ENCODE data around the gene MESD.
A peak's percentile ranks its signal among the peaks of the same experiment; 100 is the strongest.
"Not testable (repeated sequence)": the region's sequence is repeated elsewhere in the genome, so short reads cannot be mapped to it uniquely, and the experiment has no call there.

MESD gene

DNA sequence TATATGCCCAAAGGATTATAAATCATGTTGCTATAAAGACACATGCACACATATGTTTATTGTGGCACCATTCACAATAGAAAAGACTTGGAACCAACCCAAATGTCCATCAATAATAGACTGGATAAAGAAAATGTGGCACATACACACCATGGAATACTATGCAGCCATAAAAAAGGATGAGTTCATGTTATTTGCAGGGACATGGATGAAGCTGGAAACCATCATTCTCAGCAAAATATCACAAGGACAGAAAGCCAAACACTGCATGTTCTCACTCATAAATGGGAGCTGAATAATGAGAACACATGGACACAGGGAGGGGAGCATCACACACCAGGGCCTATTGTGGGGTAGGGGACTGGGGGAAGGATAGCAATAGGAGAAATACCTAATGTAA lies 24.2 kb downstream of the MESD start:
- DNase-seq (ENCODE audit: low read depth) = not testable (repeated sequence)

DNA sequence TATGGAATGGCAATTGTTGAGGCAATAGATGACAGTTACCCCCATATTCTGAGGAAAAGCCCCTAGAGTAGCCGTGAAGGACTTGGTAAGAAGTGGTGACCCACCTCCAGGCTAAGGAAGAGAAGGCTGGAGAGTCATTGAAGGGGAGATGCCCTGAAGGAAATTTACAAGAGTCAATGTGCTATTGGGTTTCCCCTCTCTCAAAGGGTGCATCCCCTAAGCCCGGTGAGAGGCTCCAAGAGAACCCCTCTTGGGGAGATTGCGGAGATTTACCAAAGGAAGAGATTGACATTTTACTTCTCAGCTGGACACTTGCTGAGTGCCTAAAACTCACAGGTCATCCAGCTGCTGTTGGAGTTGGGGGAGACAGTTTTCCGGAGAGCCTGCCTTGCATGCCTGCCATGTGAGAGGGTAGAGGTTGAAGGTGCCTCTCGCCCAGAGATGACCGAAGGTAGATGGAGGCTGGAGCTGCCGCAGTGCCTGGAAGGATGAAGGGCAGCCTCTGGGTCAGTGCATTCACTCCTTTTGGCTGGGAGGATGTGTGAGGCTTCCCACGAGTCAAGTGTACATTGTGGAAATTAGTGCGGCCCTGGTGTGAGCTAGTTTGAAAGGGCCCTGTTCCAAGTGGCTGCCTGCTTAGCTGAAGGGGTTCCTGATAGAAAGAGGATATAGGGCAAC lies 30.7 kb downstream of the MESD start:
- DNase-seq (ENCODE audit: low read depth) = no peak

- no peak for DNase-seq (ENCODE audit: low read depth)
These were observed 31.6 kb downstream of the MESD start for GRCh38 chr15:80957976-80958375.

DNA sequence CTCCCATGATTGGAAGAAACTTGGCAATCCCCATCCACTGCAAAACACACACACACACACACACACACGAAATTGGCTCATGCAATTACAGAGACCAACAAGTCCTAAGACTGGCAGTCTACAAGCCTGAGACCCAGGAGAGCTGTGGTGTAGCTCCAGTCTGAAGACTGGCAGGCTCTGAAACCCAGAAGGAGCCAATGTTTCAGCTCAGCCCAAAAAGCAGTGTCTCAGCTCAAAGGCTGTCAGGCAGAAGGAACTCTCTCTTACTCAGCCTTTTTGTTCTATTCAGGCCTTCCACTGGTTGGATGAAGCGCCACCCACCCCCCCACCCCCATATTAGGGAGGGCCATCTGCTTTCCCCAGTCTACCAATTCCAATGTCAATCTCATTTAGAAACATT lies 32.1 kb downstream of the MESD start:
- no peak for DNase-seq (ENCODE audit: low read depth)

GRCh38 chr15:80955571-80956452 lies 33.8 kb downstream of the MESD start:
- DNase-seq (ENCODE audit: low read depth) = peak; percentile 94

- DNase-seq (ENCODE audit: low read depth) = peak; percentile 40
These were observed 35.5 kb downstream of the MESD start for GRCh38 chr15:80953953-80954778.

- peak; percentile 58 for DNase-seq (ENCODE audit: low read depth)
These were observed 36.3 kb downstream of the MESD start for GRCh38 chr15:80953001-80953952.

DNA sequence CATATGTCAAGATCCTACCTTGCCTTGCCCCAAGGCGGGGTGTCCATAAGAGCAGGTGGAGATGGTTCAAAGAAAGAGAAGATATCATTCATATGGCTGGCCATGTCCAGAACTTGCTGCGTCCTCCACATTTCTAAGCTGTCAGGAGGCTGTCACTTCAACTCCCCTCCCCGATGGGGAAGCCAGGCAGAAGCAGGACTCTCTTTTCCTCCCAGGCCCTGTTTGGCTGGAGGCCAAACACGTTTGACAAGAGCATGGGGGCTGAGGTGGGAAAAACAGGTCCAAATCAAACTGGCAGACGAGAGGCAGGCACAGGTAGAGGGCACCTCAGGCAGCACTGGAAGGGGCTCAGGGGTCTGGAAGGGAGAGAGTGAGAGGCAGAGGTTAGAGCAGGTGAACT lies 37.7 kb downstream of the MESD start:
- DNase-seq (ENCODE audit: low read depth) = no peak

GRCh38 chr15:80950291-80951078 lies 39.1 kb downstream of the MESD start:
- no peak for DNase-seq (ENCODE audit: low read depth)

DNA sequence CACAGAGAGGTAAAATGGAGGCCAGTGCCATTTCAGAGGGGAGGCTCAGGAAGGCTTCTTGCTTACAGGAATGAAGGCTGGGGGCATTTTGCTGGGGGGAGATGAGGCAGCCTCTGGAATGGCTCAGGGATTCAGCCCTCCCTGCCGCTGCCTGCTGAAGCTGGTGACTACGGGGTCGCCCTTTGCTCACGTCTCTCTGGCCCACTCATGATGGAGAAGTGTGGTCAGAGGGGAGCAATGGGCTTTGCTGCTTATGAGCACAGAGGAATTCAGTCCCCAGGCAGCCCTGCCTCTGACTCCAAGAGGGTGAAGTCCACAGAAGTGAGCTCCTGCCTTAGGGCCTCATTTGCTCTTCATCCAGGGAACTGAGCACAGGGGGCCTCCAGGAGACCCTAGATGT lies 39.9 kb downstream of the MESD start:
- DNase-seq (ENCODE audit: low read depth) = no peak

DNA sequence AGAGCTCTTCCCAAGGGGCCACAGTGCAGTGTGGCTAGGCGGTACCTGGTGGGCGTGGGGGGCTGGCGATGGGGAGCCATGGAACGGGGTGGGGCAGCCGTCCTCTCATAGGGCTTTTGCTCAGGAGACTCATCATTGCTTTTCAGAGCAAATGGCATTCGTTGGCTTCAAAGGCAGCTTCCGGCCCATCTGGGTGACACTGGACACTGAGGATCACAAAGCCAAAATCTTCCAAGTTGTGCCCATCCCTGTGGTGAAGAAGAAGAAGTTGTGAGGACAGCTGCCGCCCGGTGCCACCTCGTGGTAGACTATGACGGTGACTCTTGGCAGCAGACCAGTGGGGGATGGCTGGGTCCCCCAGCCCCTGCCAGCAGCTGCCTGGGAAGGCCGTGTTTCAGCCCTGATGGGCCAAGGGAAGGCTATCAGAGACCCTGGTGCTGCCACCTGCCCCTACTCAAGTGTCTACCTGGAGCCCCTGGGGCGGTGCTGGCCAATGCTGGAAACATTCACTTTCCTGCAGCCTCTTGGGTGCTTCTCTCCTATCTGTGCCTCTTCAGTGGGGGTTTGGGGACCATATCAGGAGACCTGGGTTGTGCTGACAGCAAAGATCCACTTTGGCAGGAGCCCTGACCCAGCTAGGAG lies 40.8 kb downstream of the MESD start:
- no peak for DNase-seq (ENCODE audit: low read depth)

GRCh38 chr15:80946576-80946975 lies 43.0 kb downstream of the MESD start:
- DNase-seq (ENCODE audit: low read depth) = no peak

GRCh38 chr15:80945605-80946004 lies 44.0 kb downstream of the MESD start:
- no peak for DNase-seq (ENCODE audit: low read depth)

- DNase-seq (ENCODE audit: low read depth) = no peak
These were observed 44.8 kb downstream of the MESD start for GRCh38 chr15:80944818-80945217.

DNA sequence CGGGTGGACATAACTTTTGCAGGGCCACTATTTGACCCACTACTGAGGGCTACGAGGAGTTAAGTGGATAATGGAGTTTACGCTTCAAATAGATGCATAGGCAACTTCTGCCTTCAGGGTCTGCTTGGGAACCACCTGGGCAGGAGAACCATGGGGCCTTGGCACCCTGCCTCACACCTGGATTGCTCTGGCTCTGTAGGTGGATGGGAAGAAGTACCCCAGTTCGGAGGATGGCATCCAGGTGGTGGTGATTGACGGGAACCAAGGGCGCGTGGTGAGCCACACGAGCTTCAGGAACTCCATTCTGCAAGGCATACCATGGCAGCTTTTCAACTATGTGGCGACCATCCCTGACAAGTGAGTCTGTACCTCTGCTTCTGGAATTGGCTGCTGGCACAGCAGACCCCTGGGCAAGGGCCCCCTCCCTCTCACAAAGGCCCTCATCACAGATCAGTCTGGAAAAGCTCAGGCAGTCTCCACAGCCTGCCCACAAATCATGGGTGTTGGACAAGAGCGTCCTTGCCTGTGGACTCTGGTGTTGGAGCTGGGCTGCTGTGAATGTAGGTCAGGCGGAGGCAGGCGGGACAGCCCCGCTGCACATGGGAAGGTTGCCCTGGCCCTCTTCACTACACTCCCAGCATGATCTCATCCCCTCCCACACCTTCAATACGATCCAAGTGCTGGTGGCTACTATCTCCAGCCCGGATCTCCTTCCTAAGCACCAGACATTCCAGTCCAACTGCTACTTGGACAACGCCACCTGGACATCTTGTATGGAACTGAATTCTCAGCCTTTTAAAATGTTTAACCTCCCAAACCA lies 46.7 kb downstream of the MESD start:
- no peak for DNase-seq (ENCODE audit: low read depth)

GRCh38 chr15:80942266-80942665 lies 47.4 kb downstream of the MESD start:
- no peak for DNase-seq (ENCODE audit: low read depth)

DNA sequence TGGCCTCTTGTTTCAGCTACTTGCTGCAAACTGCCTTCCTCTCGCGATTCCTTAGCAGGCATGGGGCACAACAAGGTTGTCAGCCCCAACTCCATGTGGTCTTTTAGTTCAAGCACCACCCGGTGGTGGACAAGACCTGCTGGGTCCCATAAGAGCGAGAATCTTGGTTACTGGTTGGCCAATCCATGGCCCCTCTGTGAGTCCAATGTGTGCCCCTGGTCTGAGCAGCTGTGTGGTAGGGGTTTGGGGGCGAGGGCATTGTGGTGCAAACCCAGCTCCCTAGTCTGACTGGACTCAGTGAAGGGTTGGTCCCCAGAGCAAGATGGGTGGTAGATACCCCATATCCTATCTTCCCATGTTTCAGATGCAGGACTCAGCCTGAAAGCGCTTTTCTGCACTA lies 48.8 kb downstream of the MESD start:
- no peak for DNase-seq (ENCODE audit: low read depth)

- no peak for DNase-seq (ENCODE audit: low read depth)
These were observed 49.3 kb downstream of the MESD start for GRCh38 chr15:80940331-80940730.

GRCh38 chr15:80939216-80939615 lies 50.4 kb downstream of the MESD start:
- DNase-seq (ENCODE audit: low read depth) = no peak
